GM13977 (cell line): ENCODE measurements around the gene DRD2.

Source experiments
- DNase-seq: peaks from one replicate; pipeline ENCODE4 v3.0.0; 2012; ENCODE audit warnings: low spot score
- in situ Hi-C: fragments of 300-500 bp; cut with MboI; formaldehyde crosslinking; loops from one replicate; pipeline ENCODE4 v1.12.0; 2022; ENCODE audit warnings: low sequenced_read_pairs, low pct_unique_long_range_greater_than_20kb, mixed read lengths, inconsistent platforms; ENCODE audit not compliant: unreplicated experiment
- TF ChIP-seq, protein P1 (sequence below): IDR thresholded peaks from 2 replicates; pipeline ENCODE4 v1.5.1; 2012; ENCODE audit warnings: mild to moderate bottlenecking, control low read depth; ENCODE audit not compliant: insufficient read depth; ENCODE audit errors: extremely low read depth, missing control alignments

Gene DRD2

GRCh38 chr11:113420808-113421207 lies 54.4 kb downstream of the DRD2 start:
- in situ Hi-C loops = no loop called here
- no peak for DNase-seq
- TF ChIP-seq, protein P1, sequence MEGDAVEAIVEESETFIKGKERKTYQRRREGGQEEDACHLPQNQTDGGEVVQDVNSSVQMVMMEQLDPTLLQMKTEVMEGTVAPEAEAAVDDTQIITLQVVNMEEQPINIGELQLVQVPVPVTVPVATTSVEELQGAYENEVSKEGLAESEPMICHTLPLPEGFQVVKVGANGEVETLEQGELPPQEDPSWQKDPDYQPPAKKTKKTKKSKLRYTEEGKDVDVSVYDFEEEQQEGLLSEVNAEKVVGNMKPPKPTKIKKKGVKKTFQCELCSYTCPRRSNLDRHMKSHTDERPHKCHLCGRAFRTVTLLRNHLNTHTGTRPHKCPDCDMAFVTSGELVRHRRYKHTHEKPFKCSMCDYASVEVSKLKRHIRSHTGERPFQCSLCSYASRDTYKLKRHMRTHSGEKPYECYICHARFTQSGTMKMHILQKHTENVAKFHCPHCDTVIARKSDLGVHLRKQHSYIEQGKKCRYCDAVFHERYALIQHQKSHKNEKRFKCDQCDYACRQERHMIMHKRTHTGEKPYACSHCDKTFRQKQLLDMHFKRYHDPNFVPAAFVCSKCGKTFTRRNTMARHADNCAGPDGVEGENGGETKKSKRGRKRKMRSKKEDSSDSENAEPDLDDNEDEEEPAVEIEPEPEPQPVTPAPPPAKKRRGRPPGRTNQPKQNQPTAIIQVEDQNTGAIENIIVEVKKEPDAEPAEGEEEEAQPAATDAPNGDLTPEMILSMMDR = no peak

DNA sequence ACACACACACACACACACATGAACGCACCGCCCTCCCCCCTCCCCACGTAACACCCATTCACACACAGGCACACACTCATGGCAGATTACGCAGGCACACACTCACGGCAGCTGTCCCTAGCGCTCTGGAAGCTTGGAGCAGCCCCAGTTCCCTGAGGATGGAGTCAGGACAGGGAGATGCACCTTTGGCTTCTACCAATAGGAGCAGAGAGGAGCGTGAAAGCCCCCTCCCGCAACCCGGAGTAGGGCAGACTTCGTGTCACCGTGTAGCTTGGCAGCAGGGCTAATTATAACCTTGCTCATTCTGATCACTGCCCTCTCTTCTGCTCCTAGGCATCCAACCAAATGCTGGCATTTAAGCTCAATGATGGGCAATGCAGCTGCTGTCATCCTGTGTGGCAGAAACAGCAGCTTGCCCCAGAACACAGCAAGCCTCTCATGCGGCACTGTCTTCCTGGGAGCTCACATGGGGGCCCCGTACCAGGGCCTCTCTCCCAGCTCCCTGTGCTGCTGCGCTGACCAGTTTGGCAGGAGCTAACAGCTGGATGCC lies 55.7 kb downstream of the DRD2 start:
- TF ChIP-seq, protein P1 = no peak
- DNase-seq = no peak
- in situ Hi-C loops = no loop called here

GRCh38 chr11:113417428-113417827 lies 57.8 kb downstream of the DRD2 start:
- peak; percentile 26 for DNase-seq
- TF ChIP-seq, protein P1 = no peak

GRCh38 chr11:113415343-113415742 lies 59.9 kb downstream of the DRD2 start:
- DNase-seq = no peak
- in situ Hi-C loops = no loop called here
- TF ChIP-seq, protein P1 = no peak

More at GRCh38 chr11:113417428-113417827, 57.8 kb downstream of the DRD2 start:
- in situ Hi-C loops = no loop called here

GRCh38 chr11:113412675-113413074 lies 62.5 kb downstream of the DRD2 start:
- TF ChIP-seq, protein P1 = no peak
- no peak for DNase-seq
- in situ Hi-C loops = no loop called here

- DNase-seq = no peak
- TF ChIP-seq, protein P1 = no peak
- in situ Hi-C loops = no loop called here
These were observed 63.7 kb downstream of the DRD2 start for GRCh38 chr11:113411536-113411935.
